Retinal pigment epithelial cell (primary cell): ENCODE results near the gene ADAMTS18.

Experiments used
- DNase-seq: peaks from one replicate; pipeline ENCODE4 v3.0.0-alpha.2; 2010; ENCODE audit warnings: low read depth
- H3K4me3 ChIP-seq: 2 replicates; pipeline ENCODE4 v1.5.1; 2011; ENCODE audit warnings: mild to moderate bottlenecking, low read length, control low read depth, moderate library complexity
- CTCF ChIP-seq: conservative IDR thresholded peaks from 2 replicates; pipeline ENCODE4 v1.5.1; 2011; ENCODE audit warnings: low read depth, low read length, control low read depth, inconsistent platforms

The ADAMTS18 gene

GRCh38 chr16:77359065-77359502 lies 75.8 kb downstream of the ADAMTS18 start:
- DNase-seq: peak; percentile 28
- no peak for TF ChIP-seq CTCF
- no peak overlapping the region for H3K4me3 ChIP-seq

DNA sequence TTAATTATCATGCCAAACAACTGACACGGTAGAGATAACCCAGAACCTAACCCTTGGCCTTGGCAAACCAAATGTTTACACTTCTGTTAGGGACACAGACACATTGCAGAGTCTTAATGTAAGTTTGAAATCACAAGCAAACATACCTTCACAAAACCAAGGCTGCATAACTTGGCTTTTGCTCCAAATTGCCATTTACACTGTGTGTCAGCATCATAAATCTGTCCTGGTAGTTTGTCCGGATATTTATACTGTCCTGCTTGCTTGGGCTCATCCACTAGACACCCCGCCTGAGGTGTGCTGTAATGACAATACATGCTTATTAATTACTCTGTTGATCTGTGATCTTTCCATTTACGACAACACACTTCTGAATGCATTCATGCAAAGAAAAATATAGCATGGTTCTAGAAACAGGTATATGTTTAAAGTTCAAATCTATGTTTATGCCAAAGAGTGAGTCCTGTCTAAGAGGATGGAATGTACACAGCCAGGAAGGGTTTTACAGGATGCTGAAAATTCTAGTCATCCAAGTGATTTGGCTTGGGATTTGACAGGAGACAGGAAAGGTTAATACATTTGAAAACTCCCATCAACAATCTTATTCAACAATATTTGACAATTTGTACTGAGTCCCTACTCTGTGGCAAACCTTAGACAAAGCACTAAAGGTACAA lies 81.1 kb downstream of the ADAMTS18 start:
- H3K4me3 ChIP-seq: no peak overlapping the region
- no peak for DNase-seq
- TF ChIP-seq CTCF: no peak

GRCh38 chr16:77344341-77344740 lies 90.5 kb downstream of the ADAMTS18 start:
- no peak for TF ChIP-seq CTCF
- DNase-seq: no peak
- no peak overlapping the region for H3K4me3 ChIP-seq

DNA sequence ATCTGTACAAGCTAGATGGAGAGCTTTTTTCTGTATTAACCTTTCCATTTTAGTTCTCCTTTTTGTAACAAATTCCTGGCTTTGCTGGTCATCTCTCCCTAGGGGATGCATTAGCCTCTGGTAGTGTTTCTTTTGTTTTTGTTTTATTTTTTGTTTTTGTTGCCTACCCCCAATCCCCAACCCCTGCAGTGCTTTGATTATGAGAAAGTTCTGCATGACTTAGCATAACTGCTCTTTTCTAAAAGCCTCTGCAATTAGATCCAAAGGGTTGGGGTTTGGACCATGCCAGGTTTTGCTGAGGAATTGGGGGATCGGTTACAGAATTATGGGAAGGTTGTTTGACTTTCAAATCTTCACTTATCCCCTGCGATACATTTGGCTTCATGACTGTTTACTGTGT lies 98.2 kb downstream of the ADAMTS18 start:
- no peak overlapping the region for H3K4me3 ChIP-seq
- no peak for TF ChIP-seq CTCF
- DNase-seq: no peak

GRCh38 chr16:77335652-77336234 lies 99.1 kb downstream of the ADAMTS18 start:
- no peak for TF ChIP-seq CTCF
- DNase-seq: no peak
- no peak overlapping the region for H3K4me3 ChIP-seq

GRCh38 chr16:77332792-77333191 lies 102.0 kb downstream of the ADAMTS18 start:
- no peak overlapping the region for H3K4me3 ChIP-seq
- no peak for TF ChIP-seq CTCF
- DNase-seq: no peak

GRCh38 chr16:77331802-77332586 lies 102.8 kb downstream of the ADAMTS18 start:
- DNase-seq: no peak
- no peak for TF ChIP-seq CTCF
- no peak overlapping the region for H3K4me3 ChIP-seq
